Mammary epithelial cell (primary cell): ENCODE data around the gene OSCP1.

Source experiments
- EZH2 ChIP-seq: IDR thresholded peaks from 2 replicates; pipeline ENCODE4 v1.6.1; 2012; ENCODE audit warnings: low read length, inconsistent platforms, borderline replicate concordance
- TF ChIP-seq, protein P1 (sequence below), 2 donors: IDR thresholded peaks in 1 of 2; conservative IDR thresholded peaks in 1 of 2; 2 replicates each; pipeline ENCODE4 v1.5.1; 2011 to 2012; ENCODE audit warnings: inconsistent platforms in 2 of 2, low read length in 2 of 2, mild to moderate bottlenecking in 2 of 2, control low read depth in 1 of 2, low read depth in 1 of 2; ENCODE audit not compliant: insufficient read depth in 1 of 2; ENCODE audit errors: extremely low read depth in 1 of 2

DNA sequence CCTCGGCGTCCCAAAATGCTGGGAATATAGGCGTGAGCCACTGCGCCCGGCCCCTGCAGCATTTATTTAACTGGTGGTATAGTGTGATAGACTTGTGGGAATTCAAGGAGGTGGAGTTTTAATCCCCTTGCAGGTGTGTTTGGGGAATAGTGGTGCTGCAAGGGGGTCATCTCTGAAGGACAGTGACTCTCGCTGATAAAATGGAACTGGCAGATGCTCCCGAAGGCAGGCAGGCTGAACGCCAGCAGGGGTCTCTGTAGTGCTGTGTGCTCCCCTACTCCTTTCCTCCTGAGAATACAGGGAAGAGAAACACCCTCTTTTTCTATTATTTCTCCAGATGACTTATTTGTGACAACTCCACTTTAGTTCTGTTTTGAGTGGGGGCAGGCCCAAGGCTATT is 4.0 kb downstream of the OSCP1 start:
- TF ChIP-seq, protein P1, sequence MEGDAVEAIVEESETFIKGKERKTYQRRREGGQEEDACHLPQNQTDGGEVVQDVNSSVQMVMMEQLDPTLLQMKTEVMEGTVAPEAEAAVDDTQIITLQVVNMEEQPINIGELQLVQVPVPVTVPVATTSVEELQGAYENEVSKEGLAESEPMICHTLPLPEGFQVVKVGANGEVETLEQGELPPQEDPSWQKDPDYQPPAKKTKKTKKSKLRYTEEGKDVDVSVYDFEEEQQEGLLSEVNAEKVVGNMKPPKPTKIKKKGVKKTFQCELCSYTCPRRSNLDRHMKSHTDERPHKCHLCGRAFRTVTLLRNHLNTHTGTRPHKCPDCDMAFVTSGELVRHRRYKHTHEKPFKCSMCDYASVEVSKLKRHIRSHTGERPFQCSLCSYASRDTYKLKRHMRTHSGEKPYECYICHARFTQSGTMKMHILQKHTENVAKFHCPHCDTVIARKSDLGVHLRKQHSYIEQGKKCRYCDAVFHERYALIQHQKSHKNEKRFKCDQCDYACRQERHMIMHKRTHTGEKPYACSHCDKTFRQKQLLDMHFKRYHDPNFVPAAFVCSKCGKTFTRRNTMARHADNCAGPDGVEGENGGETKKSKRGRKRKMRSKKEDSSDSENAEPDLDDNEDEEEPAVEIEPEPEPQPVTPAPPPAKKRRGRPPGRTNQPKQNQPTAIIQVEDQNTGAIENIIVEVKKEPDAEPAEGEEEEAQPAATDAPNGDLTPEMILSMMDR (conservative IDR thresholded peaks at IDR 0.05 in 1 of 2, IDR thresholded peaks at IDR 0.05 in 1 of 2; ENCODE audit: extremely low read depth in 1 of 2, insufficient read depth in 1 of 2, low read depth in 1 of 2, low read length in 2 of 2) = peak in 1 of 2 donors; percentile 8
- no peak for TF ChIP-seq EZH2
